Raji (cell line): ENCODE measurements around the gene ZNF256.

ENCODE experiments used
- POLR2A ChIP-seq: IDR thresholded peaks from 2 replicates; pipeline ENCODE4 v1.6.1; 2011; ENCODE audit warnings: low read depth, low read length, control low read depth; ENCODE audit not compliant: insufficient read depth

The ZNF256 gene

DNA sequence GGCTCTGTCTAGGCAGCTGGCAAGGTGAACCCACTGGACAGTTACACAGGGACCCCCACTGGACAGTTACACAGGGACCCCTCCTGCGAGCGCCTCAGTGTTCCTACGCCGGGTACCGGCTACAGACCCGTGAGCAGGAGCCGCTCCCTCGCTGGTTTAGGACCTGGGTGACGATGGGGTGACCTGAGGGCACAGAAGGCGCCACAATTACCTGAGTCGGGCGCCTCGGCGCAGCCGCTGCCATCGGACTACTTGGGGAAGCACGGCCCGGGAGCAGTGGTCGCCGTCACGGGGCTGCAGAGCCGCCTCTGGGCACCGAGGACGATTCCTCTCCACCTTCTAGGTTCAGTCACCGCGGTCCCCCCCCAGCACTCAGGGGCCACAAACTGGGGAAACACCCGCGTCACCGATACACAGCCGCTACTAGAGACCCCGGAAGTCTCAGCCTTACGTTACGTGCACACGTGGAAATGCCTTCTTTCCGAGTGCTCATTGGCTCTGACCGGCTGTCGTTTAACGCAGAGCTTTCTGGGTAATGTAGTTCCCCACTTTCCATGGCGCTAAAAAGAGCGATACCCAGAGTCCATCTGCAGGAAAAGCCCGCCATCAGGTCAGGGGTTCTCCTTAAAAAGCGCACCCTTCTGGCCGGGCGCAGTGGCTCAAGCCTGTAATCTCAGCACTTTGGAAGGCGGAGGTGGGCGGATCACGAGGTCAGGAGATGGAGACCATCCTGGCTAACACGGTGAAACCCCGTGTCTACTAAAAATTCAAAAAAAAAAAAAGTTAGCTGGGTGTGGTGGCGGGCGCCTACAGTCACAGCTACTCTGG is 31.1 kb downstream of the ZNF256 start, which contains the start of gene ZNF417:
Gene ZNF417, minus strand, starts transcription at position 425 of the 828 bp plus-strand sequence. Its CDS starts 181 bp downstream, at position 244.
- peak; percentile 63 for TF ChIP-seq POLR2A

DNA sequence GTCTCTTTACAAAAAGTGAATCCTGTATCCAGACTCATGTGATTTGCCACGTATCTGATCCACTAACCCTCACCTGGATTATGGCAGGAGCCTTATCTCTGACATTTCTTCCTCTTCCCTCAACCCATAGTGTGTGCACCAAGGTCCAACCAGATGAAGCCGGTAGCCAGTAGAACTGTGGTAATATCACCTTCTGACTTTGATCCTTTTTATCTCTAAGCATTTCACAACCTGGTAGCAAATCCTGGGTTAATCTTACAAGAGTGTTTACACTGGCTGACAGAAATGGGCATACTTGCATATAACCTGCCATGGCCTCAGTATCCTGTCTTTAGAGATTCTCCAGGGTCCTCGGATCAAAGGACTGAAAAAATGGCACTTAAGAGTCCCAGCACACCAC is 33.0 kb downstream of the ZNF256 start:
- TF ChIP-seq POLR2A = no peak

DNA sequence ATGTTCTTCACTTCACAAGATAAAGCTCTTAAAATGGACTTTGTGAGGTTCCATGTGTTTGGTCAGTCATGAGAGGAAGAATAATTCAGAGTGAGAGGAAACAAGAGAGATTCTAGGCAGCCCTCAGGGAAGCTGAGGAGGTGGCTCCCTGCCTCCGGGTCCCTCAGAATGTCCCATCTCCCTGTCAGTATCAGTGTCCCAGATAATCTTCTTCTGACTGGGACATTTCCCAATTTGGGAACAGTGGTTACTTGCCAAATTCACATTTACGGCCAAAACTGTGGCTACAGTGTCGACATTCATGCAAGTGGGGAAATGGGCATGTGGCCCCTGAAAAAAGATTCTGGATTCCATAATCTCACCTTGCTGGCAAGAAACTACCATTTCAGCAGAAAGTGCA is 40.1 kb downstream of the ZNF256 start:
- no peak for TF ChIP-seq POLR2A

DNA sequence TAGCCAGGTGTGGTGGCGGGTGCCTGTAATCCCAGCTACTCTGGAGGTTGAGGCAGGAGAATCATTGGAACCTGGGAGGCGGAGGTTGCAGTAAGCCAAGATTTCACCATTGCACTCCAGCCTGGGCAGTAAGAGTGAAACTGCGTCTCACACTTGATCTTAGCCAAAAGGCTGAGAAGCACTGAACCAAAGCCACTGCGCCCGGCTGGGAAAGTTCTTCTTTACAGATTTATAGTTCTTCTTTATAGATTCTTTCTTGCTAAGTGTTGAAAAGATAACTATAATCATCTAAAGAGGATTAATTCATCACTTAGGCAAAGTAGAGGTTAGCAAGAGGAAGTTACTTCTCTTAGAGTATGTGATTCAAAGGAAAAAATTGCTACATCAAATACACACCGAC is 42.2 kb downstream of the ZNF256 start:
- TF ChIP-seq POLR2A = no peak

DNA sequence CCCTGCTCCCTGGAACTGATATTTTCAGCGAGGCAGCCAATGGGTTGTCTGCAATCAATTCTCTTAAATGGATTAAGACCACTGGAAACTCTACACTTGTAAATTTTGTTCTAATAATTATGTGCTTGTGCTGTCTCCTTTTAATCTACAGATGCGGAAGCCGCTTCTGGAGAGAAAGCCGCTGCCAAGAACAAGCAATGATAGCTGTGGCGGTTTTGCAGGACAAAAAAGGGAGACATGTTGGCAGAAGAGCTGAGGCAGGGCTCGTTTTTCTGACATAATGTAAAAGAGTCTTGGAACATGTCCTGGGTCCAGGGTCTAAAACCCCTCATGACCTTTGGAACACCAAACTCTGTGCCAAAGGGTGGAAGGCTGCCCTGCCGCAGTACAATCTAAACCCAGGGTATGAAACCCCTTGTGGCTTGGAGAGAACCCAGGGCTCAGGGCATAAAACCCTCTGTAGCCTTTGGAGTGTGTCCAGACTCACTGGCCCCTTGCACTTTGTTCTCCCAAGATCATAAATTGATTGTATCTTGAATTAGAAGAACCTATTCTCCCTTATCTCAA is 43.8 kb downstream of the ZNF256 start:
- no peak for TF ChIP-seq POLR2A

DNA sequence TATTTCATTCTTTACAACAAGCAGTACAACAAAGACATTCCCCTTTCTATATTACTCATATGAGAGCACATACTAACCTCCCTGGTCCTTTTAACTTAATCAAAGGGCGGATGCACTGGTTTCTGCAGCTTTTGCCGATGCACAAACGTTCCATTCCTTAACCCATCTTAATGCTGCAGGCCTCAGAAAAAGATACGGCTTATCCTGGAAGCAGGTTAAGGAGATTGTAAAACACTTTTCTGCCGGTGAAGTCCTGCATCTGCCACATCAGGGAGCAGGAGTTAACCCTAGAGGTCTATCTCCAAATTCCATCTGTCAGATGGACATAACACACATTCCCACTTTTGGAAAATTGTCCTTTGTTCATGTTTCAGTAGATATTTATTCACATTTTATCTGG is 47.2 kb downstream of the ZNF256 start:
- TF ChIP-seq POLR2A = no peak
